ENCODE results near the gene DNAH8. TPM values are rescaled to one million over a fixed set of nuclear protein-coding genes. Genes with fewer than 3 reads are reported as not detected.

DNAH8 gene
- total and polyA plus RNA-seq, 2 experiments from 2014 or later = 0.03 to 0.15 TPM

- no peaks in the 10 kb centered on the region for H3K9me3 ChIP-seq (ENCODE audit: low read depth)
- H3K9me2 ChIP-seq (replicated peaks; ENCODE audit: insufficient read depth) = no peaks in the 10 kb centered on the region
- H3K4me3 ChIP-seq = no peak overlapping the region
- H4K20me1 ChIP-seq (ENCODE audit: insufficient read depth, poor library complexity, severe bottlenecking) = no peaks in the 10 kb centered on the region
- H3K36me3 ChIP-seq (replicated peaks; ENCODE audit: insufficient read depth, low read depth) = no peaks in the 10 kb centered on the region
- no peak overlapping the region for H3K4me2 ChIP-seq
- peaks cover 17% of the 10 kb centered on the region for H3K27me3 ChIP-seq
- no peaks in the 10 kb centered on the region for H3K79me2 ChIP-seq
- no peak overlapping the region for H2AFZ ChIP-seq
- TF ChIP-seq EZH2 (IDR thresholded peaks at IDR 0.05; ENCODE audit: borderline replicate concordance) = no peak
- no peak for TF ChIP-seq EZH2phosphoT487 (IDR thresholded peaks at IDR 0.05; ENCODE audit: low read depth, severe bottlenecking, unreplicated experiment)
- no peak for TF ChIP-seq CTCF (IDR thresholded peaks at IDR 0.05; ENCODE audit: poor library complexity)
- WGBS (ENCODE audit: low lambda C conversion rate, missing lambda C conversion rate) = 90% methylated on average over 3 of the region's 3 CpGs
- no peak overlapping the region for H3K27ac ChIP-seq
- no peak for DNase-seq (ENCODE audit: low spot score)
- no peaks in the 10 kb centered on the region for H3K4me1 ChIP-seq (ENCODE audit: insufficient read depth)
These were observed 269.6 kb downstream of the DNAH8 start for GRCh38 chr6:38984723-38985122.

- no peaks in the 10 kb centered on the region for H3K4me1 ChIP-seq (ENCODE audit: insufficient read depth)
- no peaks in the 10 kb centered on the region for H3K36me3 ChIP-seq (replicated peaks; ENCODE audit: insufficient read depth, low read depth)
- no peaks in the 10 kb centered on the region for H3K9me3 ChIP-seq (ENCODE audit: low read depth)
- H3K27me3 ChIP-seq = peaks cover 26% of the 10 kb centered on the region
- no peak overlapping the region for H2AFZ ChIP-seq
- no peak overlapping the region for H3K4me3 ChIP-seq
- H4K20me1 ChIP-seq (ENCODE audit: insufficient read depth, poor library complexity, severe bottlenecking) = no peaks in the 10 kb centered on the region
- H3K79me2 ChIP-seq = no peaks in the 10 kb centered on the region
- H3K4me2 ChIP-seq = no peak overlapping the region
- no peak for DNase-seq (ENCODE audit: low spot score)
- H3K9me2 ChIP-seq (replicated peaks; ENCODE audit: insufficient read depth) = no peaks in the 10 kb centered on the region
- TF ChIP-seq CTCF (IDR thresholded peaks at IDR 0.05; ENCODE audit: poor library complexity) (no peak), EZH2phosphoT487 (IDR thresholded peaks at IDR 0.05; ENCODE audit: low read depth, severe bottlenecking, unreplicated experiment) (no peak), EZH2 (IDR thresholded peaks at IDR 0.05; ENCODE audit: borderline replicate concordance) (no peak)
- no peak overlapping the region for H3K27ac ChIP-seq
- 90% methylated on average over 3 of the region's 3 CpGs for WGBS (ENCODE audit: low lambda C conversion rate, missing lambda C conversion rate)
These were observed 270.7 kb downstream of the DNAH8 start for GRCh38 chr6:38985839-38986238.

GRCh38 chr6:38987503-38987902 lies 272.4 kb downstream of the DNAH8 start:
- H2AFZ ChIP-seq = no peak overlapping the region
- no peaks in the 10 kb centered on the region for H3K9me3 ChIP-seq (ENCODE audit: low read depth)
- DNase-seq (ENCODE audit: low spot score) = no peak
- no peak for TF ChIP-seq EZH2 (IDR thresholded peaks at IDR 0.05; ENCODE audit: borderline replicate concordance)
- TF ChIP-seq CTCF (IDR thresholded peaks at IDR 0.05; ENCODE audit: poor library complexity) = no peak
- TF ChIP-seq EZH2phosphoT487 (IDR thresholded peaks at IDR 0.05; ENCODE audit: low read depth, severe bottlenecking, unreplicated experiment) = no peak
- no peaks in the 10 kb centered on the region for H3K36me3 ChIP-seq (replicated peaks; ENCODE audit: insufficient read depth, low read depth)
- H3K27me3 ChIP-seq = peaks cover 26% of the 10 kb centered on the region
- H3K4me1 ChIP-seq (ENCODE audit: insufficient read depth) = no peaks in the 10 kb centered on the region
- no peak overlapping the region for H3K4me3 ChIP-seq
- H3K9me2 ChIP-seq (replicated peaks; ENCODE audit: insufficient read depth) = no peaks in the 10 kb centered on the region
- H3K27ac ChIP-seq = no peak overlapping the region
- H3K4me2 ChIP-seq = no peak overlapping the region
- no peaks in the 10 kb centered on the region for H4K20me1 ChIP-seq (ENCODE audit: insufficient read depth, poor library complexity, severe bottlenecking)
- H3K79me2 ChIP-seq = no peaks in the 10 kb centered on the region
